Activated CD4-positive, alpha-beta T cell treated with anti-CD3 and anti-CD28 coated beads, Interleukin-2, Interleukin-4, amounts not matched to agents 100 ng/mL and 50 ng/mL, durations not matched to agents 16 hours and 8 hours (primary cell): ENCODE results near the gene FGD5.
"Not testable (repeated sequence)": the region's sequence is repeated elsewhere in the genome, so short reads cannot be mapped to it uniquely, and the experiment has no call there.

Experiments
- DNase-seq: peaks from one replicate; pipeline ENCODE4 v3.0.0-alpha.2; 2020; ENCODE audit warnings: low spot score

FGD5 gene

DNA sequence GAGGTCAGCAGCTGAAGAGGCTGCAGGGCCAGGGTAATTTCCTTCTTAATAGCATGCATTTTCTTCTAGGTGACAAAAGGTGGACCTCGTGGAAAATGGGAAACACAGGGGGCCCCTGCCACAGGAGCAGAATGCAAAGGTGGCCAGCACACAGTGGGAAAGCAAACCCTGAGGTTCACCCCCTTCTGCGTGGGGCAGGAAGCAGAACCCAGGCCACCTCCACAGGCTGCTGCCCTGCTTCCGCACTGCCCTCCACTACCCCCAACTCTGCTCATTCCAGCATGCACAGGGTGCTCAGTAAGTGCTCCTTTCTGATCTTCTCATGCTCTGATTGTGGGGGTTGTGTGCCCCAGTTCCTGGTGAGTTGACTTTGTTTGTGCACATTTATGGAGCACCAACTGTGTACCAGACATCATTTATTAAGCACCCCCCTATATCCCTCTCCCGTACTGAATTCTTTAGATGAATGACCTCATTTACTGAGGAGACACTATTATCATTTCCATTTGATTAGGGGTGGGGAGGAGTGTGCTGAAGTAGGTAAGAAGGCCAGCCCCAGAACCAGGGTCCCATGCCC is 12.7 kb upstream of the FGD5 start:
- no peak for DNase-seq

DNA sequence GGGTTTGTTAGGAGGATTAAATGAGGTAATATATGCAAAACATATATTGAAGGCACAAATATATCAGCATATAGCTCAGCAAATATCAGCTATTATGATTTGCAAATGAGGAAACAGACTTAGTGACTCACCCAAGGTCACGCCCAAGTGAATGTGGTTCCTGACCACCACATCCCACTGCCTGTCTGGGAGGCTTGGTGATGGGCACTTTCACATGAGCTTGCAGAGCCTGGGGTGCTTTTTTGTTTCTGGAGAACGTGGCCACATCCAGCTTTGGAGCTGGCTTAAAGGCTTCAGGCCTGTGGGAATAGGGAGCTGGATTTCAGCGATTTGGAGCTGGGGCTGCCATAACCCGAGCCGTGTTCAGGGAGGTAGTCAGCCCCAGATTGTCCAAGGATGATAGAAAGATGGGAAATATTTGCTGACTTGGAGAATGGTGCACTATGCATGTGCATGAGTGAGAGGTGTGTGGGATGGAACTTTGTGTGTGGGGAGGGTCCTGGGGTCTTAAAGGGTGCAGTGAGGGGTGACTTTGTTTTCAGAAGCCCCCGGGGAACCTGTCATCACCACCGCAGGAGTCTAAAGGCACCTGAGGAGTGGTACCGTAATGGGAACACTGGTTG is 12.0 kb upstream of the FGD5 start:
- no peak for DNase-seq

DNA sequence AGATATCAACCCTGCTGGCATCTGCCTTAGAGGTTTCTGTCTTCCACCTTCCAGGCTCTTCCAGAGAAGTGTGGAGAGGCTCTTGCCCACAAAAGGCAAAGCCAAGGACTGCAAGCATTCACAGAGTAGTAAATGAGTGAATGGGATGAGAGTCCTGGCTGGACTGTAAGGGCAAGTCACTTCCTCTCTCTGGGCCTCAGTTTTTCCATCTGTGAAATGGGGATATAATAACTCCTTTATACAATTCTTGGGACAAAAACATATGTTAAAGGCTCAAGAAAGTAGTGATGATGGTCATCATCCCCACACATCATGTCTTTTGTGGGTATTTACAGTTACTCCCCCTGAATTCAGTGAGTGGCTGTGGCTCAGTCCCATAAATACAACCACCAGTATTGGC is 10.7 kb upstream of the FGD5 start:
- no peak for DNase-seq

DNA sequence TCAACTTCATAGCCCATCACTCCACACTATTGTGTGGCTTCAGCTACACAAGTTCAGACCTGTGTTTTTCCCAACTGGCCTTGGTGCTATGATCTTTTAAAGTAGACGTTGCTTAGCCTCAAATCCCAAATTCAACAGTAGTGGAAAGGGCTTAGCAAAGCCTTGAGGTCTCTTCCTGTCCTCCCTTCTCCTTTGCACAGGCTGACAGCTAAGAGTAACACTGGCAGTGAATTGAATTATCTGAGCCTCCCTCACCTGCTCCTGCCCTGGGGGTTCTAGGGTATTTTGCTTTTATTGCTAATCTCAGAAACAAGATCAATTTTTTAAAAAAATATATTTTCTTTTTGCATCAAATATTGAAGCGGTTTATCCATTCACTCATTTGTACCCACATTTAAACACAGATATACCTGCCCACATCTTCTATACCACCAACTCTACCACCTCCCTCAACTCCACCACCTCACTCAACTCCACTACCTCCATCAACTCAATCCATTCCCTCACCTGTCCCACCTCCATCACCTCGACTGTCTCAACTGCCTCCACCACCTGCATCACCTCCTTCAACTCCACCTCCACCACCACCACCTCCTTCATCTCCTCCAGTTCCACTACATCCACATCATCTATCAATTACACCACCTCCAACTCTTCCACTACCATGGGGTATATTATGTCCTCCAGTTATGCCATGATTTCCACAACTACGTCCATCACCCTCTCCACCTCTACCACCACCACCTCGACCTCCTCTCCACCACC is 10.1 kb upstream of the FGD5 start:
- no peak for DNase-seq

DNA sequence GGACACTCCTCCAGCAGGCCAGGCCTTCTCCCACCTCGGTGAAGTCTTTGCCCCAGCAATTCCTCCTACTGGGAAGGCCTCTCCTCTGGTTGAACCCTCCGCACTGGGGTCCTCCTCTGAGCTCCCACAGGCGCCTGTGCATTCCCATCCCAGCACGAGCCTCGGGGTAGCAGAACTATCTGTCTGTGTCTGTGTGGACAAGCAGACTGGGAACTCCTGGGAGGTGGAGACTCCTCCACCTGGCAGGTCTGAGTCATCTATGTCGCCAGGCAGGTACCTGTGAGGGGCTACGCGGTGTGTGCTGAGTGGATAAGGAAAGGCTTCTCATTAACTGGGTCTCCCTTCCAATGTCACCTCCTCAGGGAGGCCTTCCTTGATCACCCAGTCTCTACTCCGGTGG is 9.2 kb upstream of the FGD5 start:
- DNase-seq: not testable (repeated sequence)

DNA sequence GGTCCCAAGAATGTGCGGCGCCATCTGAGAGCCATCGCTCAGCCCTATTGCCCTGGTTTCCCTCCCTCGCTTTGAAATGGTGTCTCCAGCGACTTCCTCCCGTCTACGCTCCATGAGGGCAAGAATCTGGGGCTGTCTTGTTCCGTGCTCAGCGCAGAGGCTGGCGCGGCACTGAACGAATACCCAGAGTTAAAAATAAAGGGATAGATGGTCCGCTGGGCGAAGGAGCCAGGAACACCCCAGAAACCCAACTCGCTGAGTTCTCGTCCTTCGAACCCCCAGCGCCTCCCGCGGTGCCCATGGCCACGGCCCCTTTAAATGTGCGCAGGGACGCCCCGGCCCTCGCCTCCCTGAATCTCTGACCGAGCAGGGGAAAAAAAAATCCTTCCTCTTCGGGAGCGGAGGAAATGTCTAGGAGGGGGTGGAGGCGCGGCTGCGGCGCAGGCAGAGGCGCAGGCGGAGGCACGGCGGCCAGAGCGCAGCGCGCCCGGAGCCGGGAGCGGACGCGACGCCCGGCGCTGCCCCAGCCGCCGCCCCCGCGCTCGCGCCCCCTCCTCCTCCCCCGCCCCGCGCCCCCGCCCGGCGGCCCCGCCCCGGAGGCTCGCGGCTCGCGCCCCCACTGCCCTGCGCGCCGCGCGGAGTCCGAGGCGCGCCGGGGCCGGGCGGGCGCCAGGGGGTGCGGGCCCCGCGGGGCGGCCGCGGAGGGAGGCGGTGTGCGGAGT is 8.5 kb upstream of the FGD5 start:
- DNase-seq: no peak

DNA sequence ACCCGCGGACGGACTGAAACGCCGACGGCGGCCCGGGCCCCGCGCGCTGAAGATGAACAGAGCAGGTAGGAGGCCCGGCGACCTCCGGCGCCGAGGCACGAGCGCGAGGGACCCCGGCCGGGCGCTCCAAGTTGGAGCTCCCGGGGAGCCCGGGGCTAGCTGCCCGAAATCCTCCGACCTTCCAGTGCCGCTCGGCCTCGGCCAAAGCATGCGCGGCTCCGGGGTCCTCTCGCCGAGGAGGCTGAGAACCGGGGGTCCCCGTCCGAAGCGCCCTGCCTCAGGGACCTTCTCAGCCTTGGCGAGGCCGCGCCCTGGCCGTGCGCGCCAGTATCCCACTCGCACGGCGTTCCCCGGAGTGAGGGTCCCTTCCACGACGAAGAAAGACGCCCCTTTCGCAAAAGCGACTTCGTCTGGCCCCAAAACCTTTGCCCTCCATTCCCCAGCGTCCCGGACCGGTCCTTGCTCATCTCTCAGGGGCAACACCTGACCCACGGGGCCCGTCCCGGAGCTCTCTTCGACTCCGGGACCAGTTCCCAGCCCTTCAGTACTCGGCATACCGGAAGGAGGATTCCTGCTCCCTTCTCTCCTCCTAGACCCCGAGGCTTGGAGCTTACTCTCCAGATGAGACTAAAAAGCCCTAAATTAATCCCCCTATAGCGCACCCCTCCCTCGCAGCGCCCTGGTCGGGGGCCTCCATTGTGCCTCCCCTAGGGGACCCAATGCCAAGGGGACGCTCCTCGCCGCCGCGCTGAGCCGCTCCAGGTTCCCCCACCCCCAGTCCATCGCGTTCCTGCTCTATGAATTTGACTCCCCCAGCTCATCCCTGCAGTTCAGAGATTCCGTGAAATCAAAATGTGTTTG is 7.7 kb upstream of the FGD5 start:
- no peak for DNase-seq

DNA sequence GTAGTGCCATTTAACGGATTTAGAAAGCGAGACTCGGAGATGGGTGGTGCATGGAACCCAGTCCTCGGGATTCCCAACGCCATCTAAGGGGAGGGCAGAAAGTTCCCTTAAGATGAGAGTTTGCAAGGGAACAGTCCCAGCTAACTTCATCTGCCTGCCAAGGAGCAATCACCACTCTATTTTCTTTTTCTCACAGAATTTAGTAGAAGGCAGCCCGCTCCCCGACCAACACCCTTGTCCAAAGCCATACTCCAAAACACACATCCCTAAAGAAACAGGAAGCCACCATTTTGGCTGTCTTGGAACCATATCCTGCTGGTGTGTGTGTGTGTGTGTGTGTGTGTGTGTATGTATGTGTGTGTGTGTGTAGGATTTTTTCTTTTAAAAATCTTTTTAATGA is 7.1 kb upstream of the FGD5 start:
- DNase-seq: no peak

DNA sequence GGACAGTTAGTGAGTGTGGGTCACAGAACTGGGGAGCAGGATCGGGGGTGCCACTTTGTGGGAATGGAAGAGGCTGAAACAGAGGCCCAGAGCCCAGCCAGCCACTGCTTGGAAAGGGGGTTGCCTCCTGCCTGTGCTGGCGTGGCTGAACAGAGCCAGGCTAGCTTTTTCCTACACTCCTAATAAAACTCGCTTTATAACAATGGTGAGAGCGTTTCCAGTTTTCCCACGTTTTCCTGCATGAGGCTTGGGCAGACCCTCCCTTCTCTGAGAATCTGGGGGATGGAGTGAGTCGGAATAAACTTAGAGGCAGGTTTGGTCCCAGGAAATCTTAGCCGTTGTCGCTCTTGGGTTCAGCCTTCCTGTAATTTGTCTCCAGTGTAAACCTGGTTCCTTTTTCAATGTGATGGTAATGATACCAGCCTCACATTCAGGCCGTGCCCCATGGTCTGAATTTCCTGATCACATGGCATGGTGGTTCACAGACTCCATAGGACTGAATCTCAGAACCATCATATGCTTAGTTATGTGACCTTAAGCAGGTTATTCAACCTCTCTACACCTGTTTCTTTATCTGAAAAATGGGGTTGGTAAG is 6.5 kb upstream of the FGD5 start:
- no peak for DNase-seq

DNA sequence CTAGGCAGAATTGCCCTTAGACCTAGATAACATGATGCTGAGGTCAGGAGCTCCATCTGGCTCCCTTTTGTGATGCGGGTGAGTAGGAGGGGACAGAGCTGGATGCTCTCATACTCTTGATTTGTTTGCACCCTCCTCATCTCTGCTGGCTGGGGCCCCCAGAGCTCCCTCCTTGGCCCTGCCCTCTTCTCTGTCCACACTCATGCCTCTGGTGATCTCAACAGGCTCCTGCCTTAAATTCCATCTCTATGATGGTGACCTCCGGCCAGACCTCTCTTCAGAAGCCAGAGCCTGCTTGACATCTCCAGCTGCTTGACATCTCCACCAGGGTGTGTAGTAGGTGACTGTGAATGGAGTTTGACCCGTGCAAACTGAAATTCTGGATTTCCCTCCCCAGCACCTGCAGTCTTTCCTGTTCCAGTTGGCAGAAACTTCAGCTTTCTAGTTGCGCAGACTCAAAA is 4.3 kb upstream of the FGD5 start:
- no peak for DNase-seq

DNA sequence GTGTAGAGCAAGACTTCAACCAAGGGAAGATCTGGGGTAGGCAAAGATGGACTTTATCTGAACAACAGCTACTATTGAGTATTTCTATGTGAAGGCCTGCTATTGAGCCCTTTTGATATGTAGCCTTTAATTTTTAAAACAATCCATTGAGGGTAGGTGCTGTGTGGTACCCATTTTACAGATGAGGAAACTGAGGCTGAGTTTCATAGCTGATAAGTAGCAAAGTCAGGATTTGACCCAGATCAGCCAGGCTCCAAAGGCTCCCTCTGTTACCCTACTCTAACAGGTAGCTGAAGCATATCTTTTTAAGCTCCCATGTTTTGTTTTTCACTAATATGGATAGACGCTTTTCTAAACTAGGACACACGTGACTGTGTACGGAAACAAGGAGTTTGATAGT is 2.4 kb upstream of the FGD5 start:
- no peak for DNase-seq

DNA sequence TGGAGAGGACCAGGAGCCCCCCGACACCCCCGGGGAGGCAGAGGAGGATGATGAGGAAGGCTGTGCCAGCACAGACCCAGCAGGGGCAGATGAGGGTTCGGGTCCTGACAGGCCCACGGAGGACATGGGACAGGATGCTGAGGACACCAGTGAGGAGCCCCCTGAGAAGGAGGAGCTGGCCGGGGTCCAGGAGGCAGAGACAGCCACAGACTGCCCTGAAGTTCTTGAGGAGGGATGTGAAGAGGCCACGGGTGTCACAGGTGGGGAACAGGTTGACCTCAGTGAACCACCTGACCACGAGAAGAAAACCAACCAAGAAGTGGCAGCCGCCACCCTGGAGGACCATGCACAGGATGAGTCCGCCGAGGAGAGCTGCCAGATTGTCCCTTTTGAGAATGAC is 909 bp downstream of the FGD5 start:
- DNase-seq: no peak

DNA sequence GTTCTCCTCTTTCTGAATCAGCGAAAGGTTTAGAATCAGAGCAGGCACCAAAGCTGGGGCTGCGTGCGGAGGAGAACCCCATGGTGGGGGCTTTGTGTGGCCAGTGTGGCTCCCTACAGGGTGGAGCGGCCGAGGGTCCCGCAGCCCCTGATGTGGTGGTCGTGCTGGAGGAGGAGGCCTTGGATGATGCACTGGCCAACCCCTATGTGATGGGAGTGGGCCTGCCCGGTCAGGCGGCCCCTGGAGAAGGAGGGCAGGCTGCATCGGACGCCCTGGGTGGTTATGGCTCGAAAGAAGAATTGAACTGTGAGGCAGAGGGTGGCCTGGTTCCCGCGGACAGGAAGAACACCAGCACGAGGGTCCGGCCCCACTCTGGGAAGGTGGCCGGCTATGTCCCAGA is 1.4 kb downstream of the FGD5 start:
- no peak for DNase-seq

DNA sequence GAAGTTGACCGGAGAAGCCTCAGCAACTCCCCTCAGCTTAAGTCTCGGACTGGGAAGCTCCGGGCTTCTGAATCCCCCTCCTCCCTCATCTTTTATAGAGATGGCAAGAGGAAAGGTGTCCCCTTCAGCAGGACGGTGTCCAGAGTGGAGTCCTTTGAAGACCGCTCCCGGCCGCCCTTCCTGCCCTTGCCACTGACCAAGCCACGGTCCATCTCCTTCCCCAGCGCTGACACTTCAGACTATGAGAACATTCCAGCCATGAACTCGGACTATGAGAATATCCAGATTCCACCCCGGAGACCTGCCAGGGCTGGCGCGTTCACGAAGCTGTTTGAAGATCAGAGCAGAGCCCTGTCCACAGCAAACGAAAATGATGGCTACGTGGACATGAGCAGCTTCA is 2.4 kb downstream of the FGD5 start:
- DNase-seq: no peak

DNA sequence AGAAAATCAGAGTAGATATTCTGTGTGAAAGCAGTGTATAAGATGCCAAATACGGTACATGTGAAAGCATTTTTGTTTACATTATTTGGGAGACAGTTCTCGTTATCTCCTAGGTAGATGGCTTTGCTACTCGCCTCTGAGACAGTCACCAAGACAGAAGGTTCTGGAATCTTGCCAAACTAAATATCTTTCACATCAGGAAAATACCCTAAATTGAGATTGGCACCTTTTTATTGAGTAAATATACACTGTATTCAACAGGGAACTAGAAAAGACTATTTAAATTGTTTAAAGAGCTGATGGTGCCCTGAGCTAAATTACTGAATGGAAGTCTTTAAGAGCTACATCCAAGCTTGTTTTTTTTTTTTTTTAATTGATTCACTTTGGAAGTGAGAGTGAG is 3.4 kb downstream of the FGD5 start:
- no peak for DNase-seq

DNA sequence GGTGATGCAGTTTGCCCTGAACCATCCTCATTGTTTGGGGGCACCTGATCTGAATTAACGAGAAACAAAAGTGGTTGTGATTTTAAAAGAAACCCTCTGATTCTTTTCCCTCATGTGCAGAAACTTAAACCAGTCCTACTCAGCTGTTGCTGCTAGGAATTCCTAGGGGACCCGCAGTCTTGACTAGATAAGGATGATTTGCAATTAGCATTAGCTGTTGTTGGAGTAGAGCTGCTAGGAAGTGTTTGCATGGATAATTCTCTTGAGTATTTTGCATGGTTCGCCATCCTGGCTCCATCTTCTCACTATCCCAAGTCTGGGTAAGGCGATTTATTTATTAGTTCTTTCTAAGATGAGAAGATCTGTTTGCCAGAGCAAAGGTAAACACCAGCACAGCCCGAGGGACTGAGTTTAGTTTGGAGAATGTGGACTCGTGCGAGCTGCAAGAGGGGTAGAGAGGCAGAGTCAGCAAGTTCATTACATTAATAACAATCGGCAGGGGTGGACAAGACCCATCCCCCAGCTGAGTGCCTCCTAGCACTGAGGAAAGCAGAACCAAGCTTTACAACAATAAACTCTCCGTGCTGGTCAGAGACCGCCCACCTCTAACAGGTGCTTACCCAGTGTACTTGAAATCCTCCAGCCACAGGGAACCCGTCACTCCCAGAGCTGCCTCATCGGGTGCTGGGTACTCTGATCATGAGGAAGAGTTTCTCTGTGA is 4.1 kb downstream of the FGD5 start:
- DNase-seq: no peak

DNA sequence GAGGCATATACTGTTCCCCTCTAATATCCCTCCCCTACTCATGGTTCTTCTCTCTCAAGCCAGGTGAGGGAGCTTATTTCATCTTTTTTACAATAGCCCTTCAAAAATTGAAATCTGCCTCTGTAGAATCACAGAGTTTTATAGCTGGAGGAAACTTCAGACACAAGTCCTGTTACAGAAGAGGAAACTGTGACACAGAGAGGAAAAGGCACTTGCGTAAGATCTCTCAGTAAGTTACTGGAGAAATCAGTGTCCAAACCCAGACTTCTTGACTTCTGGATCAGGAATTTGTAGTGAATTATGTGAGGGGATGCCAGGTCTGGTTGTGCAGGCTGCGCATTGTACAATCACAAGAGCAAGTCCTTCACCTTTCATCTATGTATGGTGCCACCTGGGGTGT is 4.6 kb downstream of the FGD5 start:
- DNase-seq: no peak

DNA sequence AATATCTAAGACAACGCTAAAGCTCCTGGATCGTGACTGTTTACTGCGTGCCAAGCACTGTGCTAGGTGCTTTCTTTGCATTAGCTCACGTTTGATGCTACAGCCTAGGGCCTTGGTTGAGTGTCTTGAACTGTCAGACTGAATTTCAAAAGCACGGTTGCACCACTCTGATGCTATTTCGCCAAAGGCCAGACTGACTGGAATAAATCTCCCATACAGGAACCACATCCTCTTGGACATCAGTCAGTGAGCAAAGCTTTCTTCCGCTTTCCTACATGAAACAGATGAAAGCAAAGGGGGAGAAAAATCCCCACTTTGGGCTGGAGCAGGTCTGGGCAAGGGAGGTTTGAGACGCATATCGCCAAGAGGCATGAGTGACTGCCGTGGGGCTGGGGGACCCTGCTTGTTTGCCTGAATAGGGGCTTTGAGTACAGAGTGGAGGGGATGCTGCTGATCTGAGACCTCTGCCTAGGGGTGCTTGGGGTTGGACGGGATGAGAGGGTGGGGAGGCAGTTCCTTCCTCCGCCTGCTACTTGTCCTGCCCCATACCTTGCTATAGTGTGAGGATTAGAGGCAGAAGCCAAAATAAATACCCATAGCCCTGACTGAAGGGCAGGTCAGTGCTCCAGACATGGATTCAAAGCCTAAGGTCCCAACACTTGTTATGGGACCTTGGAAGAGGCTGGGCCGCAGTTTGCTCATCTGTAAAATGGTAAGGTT is 5.3 kb downstream of the FGD5 start:
- DNase-seq: no peak

DNA sequence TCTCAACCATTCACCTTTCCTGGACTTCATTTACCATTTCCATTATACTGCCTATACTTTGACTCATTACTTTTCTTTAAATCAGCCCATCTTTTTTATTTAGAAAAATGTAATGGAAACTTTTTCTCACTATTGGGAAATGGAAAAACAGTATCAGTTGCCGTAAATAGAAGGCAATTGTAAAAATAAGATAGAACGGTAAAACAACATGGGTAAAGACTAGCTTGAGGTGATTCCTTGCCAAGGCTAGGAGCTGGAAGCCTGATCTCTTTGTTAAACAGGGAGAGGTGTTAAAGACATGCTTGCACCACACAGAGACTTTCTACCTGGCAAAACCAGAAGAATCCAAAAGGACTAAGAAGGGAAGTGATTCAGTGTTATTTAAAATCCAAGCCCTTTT is 5.9 kb downstream of the FGD5 start:
- DNase-seq: no peak

DNA sequence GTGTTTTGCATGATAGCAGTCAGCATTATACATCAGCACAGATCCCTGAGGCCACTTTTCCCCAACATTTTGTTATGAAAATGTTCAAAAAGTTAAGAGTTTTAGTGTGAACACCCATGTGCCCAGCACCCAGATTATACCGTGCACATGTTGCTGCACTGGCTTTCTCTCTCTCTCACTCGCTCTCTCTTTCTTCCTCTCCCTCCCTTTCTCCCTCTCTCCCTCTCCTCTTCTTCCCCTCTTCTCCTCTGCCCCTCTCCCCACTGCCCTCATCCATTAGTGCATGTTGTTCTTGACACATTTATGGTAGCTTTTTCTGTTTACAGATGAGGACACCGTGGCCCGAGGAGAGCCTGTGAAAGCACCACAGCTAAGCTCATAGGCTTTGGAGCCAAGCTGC is 7.3 kb downstream of the FGD5 start:
- DNase-seq: no peak
